GM06990 (cell line): ENCODE measurements around the gene TSHZ1.

Experiments used
- DNase-seq: peaks from one replicate; pipeline ENCODE4 v3.0.0-alpha.2; 2011; ENCODE audit not compliant: insufficient read length; ENCODE audit errors: extremely low read depth
- H3K27me3 ChIP-seq: replicated peaks from 2 replicates; pipeline ENCODE4 v1.6.0; 2011; ENCODE audit warnings: low read length; ENCODE audit not compliant: control insufficient read depth, insufficient read depth
- H3K36me3 ChIP-seq: 2 replicates; pipeline ENCODE4 v1.5.1; 2011; ENCODE audit warnings: low read length; ENCODE audit not compliant: control insufficient read depth, insufficient read depth
- H3K4me3 ChIP-seq: replicated peaks from 2 replicates; pipeline ENCODE4 v1.5.1; 2011; ENCODE audit warnings: low read depth, mild to moderate bottlenecking, control low read depth, low read length
- TF ChIP-seq, protein P1 (sequence below): IDR thresholded peaks from 2 replicates; pipeline ENCODE4 v1.5.1; 2011; ENCODE audit warnings: low read length, control low read depth, mild to moderate bottlenecking, inconsistent platforms; ENCODE audit not compliant: insufficient read depth, poor library complexity, severe bottlenecking

Gene TSHZ1

GRCh38 chr18:75249175-75249518 is 38.5 kb downstream of the TSHZ1 start:
- no peak for DNase-seq
- Histone ChIP-seq H3K27me3 (no peaks in the 10 kb centered on the region), H3K36me3 (no peaks in the 10 kb centered on the region), H3K4me3 (no peak overlapping the region)
- TF ChIP-seq, protein P1, sequence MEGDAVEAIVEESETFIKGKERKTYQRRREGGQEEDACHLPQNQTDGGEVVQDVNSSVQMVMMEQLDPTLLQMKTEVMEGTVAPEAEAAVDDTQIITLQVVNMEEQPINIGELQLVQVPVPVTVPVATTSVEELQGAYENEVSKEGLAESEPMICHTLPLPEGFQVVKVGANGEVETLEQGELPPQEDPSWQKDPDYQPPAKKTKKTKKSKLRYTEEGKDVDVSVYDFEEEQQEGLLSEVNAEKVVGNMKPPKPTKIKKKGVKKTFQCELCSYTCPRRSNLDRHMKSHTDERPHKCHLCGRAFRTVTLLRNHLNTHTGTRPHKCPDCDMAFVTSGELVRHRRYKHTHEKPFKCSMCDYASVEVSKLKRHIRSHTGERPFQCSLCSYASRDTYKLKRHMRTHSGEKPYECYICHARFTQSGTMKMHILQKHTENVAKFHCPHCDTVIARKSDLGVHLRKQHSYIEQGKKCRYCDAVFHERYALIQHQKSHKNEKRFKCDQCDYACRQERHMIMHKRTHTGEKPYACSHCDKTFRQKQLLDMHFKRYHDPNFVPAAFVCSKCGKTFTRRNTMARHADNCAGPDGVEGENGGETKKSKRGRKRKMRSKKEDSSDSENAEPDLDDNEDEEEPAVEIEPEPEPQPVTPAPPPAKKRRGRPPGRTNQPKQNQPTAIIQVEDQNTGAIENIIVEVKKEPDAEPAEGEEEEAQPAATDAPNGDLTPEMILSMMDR = no peak

DNA sequence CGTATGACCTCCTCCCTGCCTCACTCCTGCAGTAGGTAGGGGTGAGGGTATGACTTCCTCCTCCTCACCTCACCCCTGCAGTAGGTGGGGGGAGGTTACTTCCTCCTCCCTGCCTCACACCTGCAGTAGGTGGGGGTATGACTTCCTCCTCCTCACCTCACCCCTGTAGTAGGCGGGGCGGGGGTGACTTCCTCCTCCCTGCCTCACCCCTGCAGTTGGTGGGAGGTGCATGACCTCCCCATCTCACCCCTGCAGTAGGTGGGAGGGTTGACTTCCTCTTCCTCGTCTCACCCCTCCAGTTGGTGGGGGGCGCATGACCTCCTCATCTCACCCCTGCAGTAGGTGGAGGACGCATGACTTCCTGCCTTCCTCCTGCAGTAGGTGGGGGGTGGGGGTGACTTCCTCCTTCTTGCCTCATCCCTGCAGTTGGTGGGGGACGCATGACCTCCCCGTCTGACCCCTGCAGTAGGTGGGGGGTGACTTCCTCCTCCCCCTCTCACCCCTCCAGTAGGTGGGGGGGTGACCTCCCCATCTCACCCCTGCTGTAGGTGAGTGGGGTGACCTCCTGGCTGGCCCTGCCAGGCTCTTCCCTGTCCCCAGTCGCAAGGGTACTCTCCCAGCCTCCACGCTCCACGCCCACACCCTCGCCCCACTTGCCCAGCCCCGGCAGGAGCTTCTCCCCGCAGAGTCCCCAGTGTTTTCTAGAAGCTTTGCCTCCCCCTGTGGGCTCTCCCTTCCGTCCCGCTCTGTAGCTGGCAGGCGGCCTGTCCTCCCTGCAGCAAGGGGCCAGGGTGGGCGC is 39.3 kb downstream of the TSHZ1 start:
- Histone ChIP-seq H3K36me3 (no peaks in the 10 kb centered on the region), H3K4me3 (no peak overlapping the region), H3K27me3 (no peaks in the 10 kb centered on the region)
- DNase-seq = peak; percentile 29
- TF ChIP-seq, protein P1 = no peak

DNA sequence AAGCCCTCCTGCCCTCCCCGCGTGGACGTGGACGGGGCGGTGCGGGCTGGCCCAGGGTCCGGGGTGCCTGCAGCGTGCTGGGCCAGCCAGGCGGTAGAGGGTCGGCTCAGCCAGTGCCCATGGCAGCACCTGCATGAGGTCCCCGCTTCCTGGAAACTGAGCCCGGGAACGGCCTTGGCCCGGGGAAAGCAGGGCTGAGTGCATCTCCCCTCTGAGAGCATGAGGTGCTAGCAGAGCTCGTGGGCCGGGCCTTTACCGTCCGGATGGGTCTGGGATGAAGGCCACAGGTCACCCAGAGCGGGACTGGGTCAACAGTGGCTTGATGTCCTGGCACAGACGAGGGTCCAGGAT is 39.8 kb downstream of the TSHZ1 start:
- DNase-seq = no peak
- TF ChIP-seq, protein P1 = no peak
- Histone ChIP-seq H3K27me3 (no peaks in the 10 kb centered on the region), H3K4me3 (no peak overlapping the region), H3K36me3 (no peaks in the 10 kb centered on the region)

GRCh38 chr18:75251466-75251865 is 40.9 kb downstream of the TSHZ1 start:
- no peaks in the 10 kb centered on the region for H3K27me3 ChIP-seq
- TF ChIP-seq, protein P1 = no peak
- H3K36me3 ChIP-seq = no peaks in the 10 kb centered on the region
- DNase-seq = no peak
- H3K4me3 ChIP-seq = no peak overlapping the region

- TF ChIP-seq, protein P1 = no peak
- no peak for DNase-seq
- no peaks in the 10 kb centered on the region for H3K36me3 ChIP-seq
- no peak overlapping the region for H3K4me3 ChIP-seq
- H3K27me3 ChIP-seq = no peaks in the 10 kb centered on the region
These were observed 41.5 kb downstream of the TSHZ1 start for GRCh38 chr18:75252136-75252535.

- no peaks in the 10 kb centered on the region for H3K36me3 ChIP-seq
- TF ChIP-seq, protein P1 = no peak
- no peaks in the 10 kb centered on the region for H3K27me3 ChIP-seq
- no peak for DNase-seq
- H3K4me3 ChIP-seq = no peak overlapping the region
These were observed 42.4 kb downstream of the TSHZ1 start for GRCh38 chr18:75253043-75253442.
